HepG2 (cell line): ENCODE data around the gene SLC35B1. TPM values are rescaled to one million over a fixed set of nuclear protein-coding genes. Genes with fewer than 3 reads are reported as not detected.
A peak's percentile ranks its signal among the peaks of the same experiment; 100 is the strongest.

Experiments used
- CEBPG ChIP-seq: IDR thresholded peaks from 2 replicates; pipeline ENCODE4 v1.6.1; 2016
- DDIT3 ChIP-seq: sonication (generic); formaldehyde crosslinking; IDR thresholded peaks from 2 replicates; pipeline ENCODE4 v1.4.0; 2020; ENCODE audit warnings: mild to moderate bottlenecking, missing genetic modification reagents
- FOSL2 ChIP-seq: sonication (generic); formaldehyde crosslinking; IDR thresholded peaks from 2 replicates; pipeline ENCODE4 v1.4.0; 2020; ENCODE audit warnings: missing genetic modification reagents
- IKZF5 ChIP-seq: IDR thresholded peaks from 2 replicates; pipeline ENCODE4 v1.6.1; 2018; ENCODE audit warnings: missing genetic modification reagents, mild to moderate bottlenecking, missing compliant biosample characterization
- NRL ChIP-seq: sonication (generic); formaldehyde crosslinking; IDR thresholded peaks from 2 replicates; pipeline ENCODE4 v1.5.0; 2020; ENCODE audit warnings: missing genetic modification reagents, mild to moderate bottlenecking, moderate library complexity, borderline replicate concordance
- SSRP1 ChIP-seq: IDR thresholded peaks from 2 replicates; pipeline ENCODE4 v1.6.1; 2016; ENCODE audit warnings: control low read depth
- TBX3 ChIP-seq: fragments of 450-650 bp; IDR thresholded peaks from 2 replicates; pipeline ENCODE4 v1.6.1; 2017; ENCODE audit warnings: antibody characterized with exemption, mild to moderate bottlenecking, inconsistent platforms, borderline replicate concordance
- USF2 ChIP-seq, 2 experiments: sonication (generic) in 1 of 2; formaldehyde crosslinking in 1 of 2; IDR thresholded peaks; 2 replicates each; pipeline versions ENCODE4 v1.5.1 to v1.6.1; 2011 to 2020; ENCODE audit warnings: borderline replicate concordance in 1 of 2, low read depth in 1 of 2, low read length in 1 of 2, mild to moderate bottlenecking in 1 of 2, missing genetic modification reagents in 1 of 2, moderate library complexity in 1 of 2
- ZNF160 ChIP-seq: sonication (generic); formaldehyde crosslinking; IDR thresholded peaks from 2 replicates; pipeline ENCODE4 v1.8.0; 2022; ENCODE audit warnings: mild to moderate bottlenecking, inconsistent platforms, missing genetic modification reagents
- ZNF234 ChIP-seq: sonication (generic); formaldehyde crosslinking; conservative IDR thresholded peaks from 2 replicates; pipeline ENCODE4 v1.5.1; 2020; ENCODE audit warnings: mild to moderate bottlenecking, missing genetic modification reagents
- ZNF546 ChIP-seq: sonication (generic); formaldehyde crosslinking; conservative IDR thresholded peaks from 2 replicates; pipeline ENCODE4 v1.8.1; 2023; ENCODE audit warnings: mild to moderate bottlenecking, missing genetic modification reagents
- ZNF678 ChIP-seq: sonication (generic); formaldehyde crosslinking; IDR thresholded peaks from 2 replicates; pipeline ENCODE4 v1.4.0; 2020; ENCODE audit warnings: mild to moderate bottlenecking, missing genetic modification reagents
- ZNF709 ChIP-seq: sonication (generic); formaldehyde crosslinking; IDR thresholded peaks from 2 replicates; pipeline ENCODE4 v1.5.0; 2020; ENCODE audit warnings: mild to moderate bottlenecking, missing genetic modification reagents
- ZNF724P ChIP-seq: sonication (generic); formaldehyde crosslinking; IDR thresholded peaks from 2 replicates; pipeline ENCODE4 v1.8.0; 2022; ENCODE audit warnings: missing genetic modification reagents, borderline replicate concordance
- ZNF781 ChIP-seq: sonication (generic); formaldehyde crosslinking; IDR thresholded peaks from 2 replicates; pipeline ENCODE4 v1.5.1; 2020; ENCODE audit warnings: borderline replicate concordance, mild to moderate bottlenecking, missing genetic modification reagents; ENCODE audit errors: not compliant biosample characterization
- polyA plus RNA-seq, 8 experiments: library from polyadenylated mRNA; depleted of rRNA in 3 of 8; stranded (reverse) in 7 of 8; unstranded in 1 of 8; fragments of >200 nt; fragmentation: Illumina TruSeq in 4 of 8; extraction: Trizol in 4 of 8; gene quantifications; 2 replicates each; pipeline versions ENCODE4 v1.2.1 to v1.2.3, GENCODE V29; 2011 to 2016; ENCODE audit warnings: low read depth in 4 of 8, missing spikeins in 1 of 8, mixed read lengths in 1 of 8; ENCODE audit not compliant: insufficient read depth in 1 of 8
- total RNA-seq, 5 experiments: library from RNA; depleted of rRNA; stranded (reverse); fragments of >200 nt; fragmentation: Illumina TruSeq; extraction: Trizol; gene quantifications; 2 replicates each; pipeline ENCODE4 v1.2.3, GENCODE V29; 2016; ENCODE audit warnings: low read depth in 1 of 5
- TF ChIP-seq, protein P1 (sequence below): sonication (generic); formaldehyde crosslinking; IDR thresholded peaks from 2 replicates; pipeline ENCODE4 v1.5.0; 2020; ENCODE audit warnings: mild to moderate bottlenecking, missing genetic modification reagents
- TF ChIP-seq, protein P2 (sequence below): sonication (generic); formaldehyde crosslinking; IDR thresholded peaks from 2 replicates; pipeline ENCODE4 v1.4.0; 2020; ENCODE audit warnings: mild to moderate bottlenecking, low read depth, missing genetic modification reagents
- TF ChIP-seq, protein P3 (sequence below): IDR thresholded peaks from 2 replicates; pipeline ENCODE4 v1.6.1; 2016; ENCODE audit warnings: low read depth

SLC35B1 gene
- total and polyA plus RNA-seq, 2 of the 13 experiments (the other 11 are each of a cell fraction or from before 2014, with no cell fraction given) = 99.6 to 113 TPM

DNA sequence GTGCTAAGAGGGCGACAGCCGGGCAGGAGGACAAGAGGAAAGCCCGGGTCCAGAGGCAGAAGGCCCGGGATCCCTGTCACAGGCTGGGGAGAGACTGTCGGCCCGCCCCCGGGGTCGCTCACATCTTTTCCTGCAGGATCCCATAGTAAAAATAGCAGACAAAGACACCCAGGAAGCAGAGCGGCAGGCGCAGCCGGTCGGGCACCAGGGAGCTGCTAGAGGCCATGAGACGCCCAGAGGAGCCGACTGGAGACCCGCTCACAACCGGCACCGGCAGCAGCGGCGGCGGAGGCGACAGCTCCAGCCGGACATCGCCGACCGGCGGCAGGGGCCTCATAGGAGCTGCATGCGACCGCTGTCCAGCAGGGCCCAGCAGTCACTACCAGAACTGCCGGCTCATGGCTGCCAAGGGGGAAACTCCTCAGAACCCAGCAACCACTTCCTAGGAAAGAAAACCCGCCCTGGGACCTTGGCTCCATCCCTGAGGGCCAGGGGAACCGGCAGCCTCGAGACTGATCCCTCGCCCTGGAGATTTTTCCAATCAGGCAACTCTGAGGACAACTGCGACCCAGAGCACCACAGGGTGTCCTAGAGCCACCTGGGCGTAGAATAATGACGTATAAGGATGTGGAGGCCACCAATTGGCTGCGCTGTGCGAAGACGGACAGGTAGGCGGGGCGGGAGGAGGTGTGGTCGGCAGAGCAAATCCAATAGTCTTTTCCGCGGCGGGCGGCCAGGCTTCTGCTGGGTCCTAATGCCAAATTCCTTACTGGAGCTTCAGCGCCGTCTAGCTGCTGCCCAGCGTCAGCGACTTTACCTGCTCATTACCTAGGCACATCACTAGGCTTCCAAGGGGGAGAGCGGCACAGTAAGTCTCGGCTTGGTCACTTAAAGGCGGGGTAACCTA, at the start of gene SLC35B1 (continued):
- TF ChIP-seq, protein P1, sequence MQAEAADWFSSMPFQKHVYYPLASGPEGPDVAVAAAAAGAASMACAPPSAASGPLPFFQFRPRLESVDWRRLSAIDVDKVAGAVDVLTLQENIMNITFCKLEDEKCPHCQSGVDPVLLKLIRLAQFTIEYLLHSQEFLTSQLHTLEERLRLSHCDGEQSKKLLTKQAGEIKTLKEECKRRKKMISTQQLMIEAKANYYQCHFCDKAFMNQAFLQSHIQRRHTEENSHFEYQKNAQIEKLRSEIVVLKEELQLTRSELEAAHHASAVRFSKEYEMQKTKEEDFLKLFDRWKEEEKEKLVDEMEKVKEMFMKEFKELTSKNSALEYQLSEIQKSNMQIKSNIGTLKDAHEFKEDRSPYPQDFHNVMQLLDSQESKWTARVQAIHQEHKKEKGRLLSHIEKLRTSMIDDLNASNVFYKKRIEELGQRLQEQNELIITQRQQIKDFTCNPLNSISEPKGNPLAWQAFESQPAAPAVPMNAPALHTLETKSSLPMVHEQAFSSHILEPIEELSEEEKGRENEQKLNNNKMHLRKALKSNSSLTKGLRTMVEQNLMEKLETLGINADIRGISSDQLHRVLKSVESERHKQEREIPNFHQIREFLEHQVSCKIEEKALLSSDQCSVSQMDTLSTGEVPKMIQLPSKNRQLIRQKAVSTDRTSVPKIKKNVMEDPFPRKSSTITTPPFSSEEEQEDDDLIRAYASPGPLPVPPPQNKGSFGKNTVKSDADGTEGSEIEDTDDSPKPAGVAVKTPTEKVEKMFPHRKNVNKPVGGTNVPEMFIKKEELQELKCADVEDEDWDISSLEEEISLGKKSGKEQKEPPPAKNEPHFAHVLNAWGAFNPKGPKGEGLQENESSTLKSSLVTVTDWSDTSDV (CRISPR knock-in tag) = no peak; the same call in none of the 2 replicates
- TF ChIP-seq CEBPG (CRISPR knock-in tag) (peak; percentile 32), USF2 (IDR thresholded peaks at IDR 0.05; ENCODE audit: low read depth, low read length) (no peak), USF2 (CRISPR knock-in tag; IDR thresholded peaks at IDR 0.05; ENCODE audit: borderline replicate concordance) (no peak), ZNF160 (CRISPR knock-in tag) (no peak), FOSL2 (CRISPR knock-in tag) (0 out of 2 replicates have a peak, but pooled peaks have one; percentile 50), NRL (CRISPR knock-in tag) (peak; percentile 71; the same call in 1 of the 2 replicates), ZNF781 (no peak), ZNF678 (CRISPR knock-in tag) (peak; percentile 44; the same call in 1 of the 2 replicates), ZNF709 (CRISPR knock-in tag) (no peak), IKZF5 (peak; percentile 89), ZNF724P (CRISPR knock-in tag) (no peak), SSRP1 (0 out of 2 replicates have a peak, but pooled peaks have one; percentile 92), DDIT3 (CRISPR knock-in tag) (no peak), ZNF546 (CRISPR knock-in tag) (no peak; the same call in 1 of the 2 replicates), TBX3 (peak; percentile 78), ZNF234 (CRISPR knock-in tag) (no peak)
- TF ChIP-seq, protein P2, sequence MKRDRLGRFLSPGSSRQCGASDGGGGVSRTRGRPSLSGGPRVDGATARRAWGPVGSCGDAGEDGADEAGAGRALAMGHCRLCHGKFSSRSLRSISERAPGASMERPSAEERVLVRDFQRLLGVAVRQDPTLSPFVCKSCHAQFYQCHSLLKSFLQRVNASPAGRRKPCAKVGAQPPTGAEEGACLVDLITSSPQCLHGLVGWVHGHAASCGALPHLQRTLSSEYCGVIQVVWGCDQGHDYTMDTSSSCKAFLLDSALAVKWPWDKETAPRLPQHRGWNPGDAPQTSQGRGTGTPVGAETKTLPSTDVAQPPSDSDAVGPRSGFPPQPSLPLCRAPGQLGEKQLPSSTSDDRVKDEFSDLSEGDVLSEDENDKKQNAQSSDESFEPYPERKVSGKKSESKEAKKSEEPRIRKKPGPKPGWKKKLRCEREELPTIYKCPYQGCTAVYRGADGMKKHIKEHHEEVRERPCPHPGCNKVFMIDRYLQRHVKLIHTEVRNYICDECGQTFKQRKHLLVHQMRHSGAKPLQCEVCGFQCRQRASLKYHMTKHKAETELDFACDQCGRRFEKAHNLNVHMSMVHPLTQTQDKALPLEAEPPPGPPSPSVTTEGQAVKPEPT = no peak
- TF ChIP-seq, protein P3, sequence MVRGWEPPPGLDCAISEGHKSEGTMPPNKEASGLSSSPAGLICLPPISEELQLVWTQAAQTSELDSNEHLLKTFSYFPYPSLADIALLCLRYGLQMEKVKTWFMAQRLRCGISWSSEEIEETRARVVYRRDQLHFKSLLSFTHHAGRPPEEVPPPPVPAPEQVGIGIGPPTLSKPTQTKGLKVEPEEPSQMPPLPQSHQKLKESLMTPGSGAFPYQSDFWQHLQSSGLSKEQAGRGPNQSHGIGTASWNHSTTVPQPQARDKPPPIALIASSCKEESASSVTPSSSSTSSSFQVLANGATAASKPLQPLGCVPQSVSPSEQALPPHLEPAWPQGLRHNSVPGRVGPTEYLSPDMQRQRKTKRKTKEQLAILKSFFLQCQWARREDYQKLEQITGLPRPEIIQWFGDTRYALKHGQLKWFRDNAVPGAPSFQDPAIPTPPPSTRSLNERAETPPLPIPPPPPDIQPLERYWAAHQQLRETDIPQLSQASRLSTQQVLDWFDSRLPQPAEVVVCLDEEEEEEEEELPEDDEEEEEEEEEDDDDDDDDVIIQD (CRISPR knock-in tag) = peak; percentile 87
